Measurements from ENCODE around the gene HMOX1.

GRCh38 chr22:35399678-35400500 is 19.0 kb downstream of the HMOX1 start, which contains the start of gene MCM5:
- TF ChIP-seq POLR2A (IDR thresholded peaks at IDR 0.05; ENCODE audit: low read depth, low read length): peak; percentile 84
- TF ChIP-seq POLR2AphosphoS5 (IDR thresholded peaks at IDR 0.05; ENCODE audit: low read depth, low read length): peak; percentile 84
- TF ChIP-seq TAF1 (IDR thresholded peaks at IDR 0.05; ENCODE audit: borderline replicate concordance, low read depth, low read length): peak; percentile 68; the same call in 1 of the 2 replicates
